ENCODE results near the gene RASEF.

RASEF gene

GRCh38 chr9:83015897-83016296, 47.0 kb downstream of the RASEF start:
- in situ Hi-C loops (cut with HindIII; ENCODE audit: low sequenced_read_pairs), result no loop called here

DNA sequence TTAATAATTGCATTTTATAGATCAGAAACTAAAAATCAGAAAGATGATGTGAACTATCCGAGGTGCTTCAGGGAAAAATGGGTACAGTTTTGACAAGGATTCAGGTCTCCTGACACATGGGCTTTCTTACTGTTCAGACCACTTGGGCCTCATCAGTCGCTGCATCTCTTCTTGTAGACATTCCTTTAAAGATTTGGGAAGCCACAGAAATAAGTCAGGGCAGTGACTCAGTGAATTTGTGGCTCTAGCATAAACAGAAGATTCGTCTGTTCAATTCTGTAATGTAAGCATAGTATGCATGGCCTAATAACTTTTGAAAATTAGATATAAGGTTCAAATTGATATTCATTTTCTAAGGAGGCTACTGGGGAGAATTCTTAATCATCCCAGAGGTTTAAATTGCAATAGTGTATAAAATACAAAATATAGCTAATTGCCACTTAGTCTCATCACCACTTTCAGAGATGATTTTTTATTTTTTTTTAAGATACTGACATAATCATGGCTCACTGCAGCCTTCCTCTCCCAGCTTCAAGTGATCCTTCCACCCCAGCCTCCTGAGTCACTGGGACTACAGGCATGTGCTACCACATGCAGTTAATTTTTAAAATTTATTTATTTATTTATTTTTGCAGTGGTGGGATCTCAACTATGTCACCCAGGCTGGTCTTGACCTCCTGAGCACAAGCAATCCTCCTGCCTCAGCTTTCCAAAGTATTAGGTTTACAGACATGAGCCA, 48.9 kb downstream of the RASEF start:
- in situ Hi-C loops (cut with HindIII; ENCODE audit: low sequenced_read_pairs), result no loop called here

GRCh38 chr9:83012922-83013838, 49.8 kb downstream of the RASEF start:
- in situ Hi-C loops (cut with HindIII; ENCODE audit: low sequenced_read_pairs), result no loop called here

DNA sequence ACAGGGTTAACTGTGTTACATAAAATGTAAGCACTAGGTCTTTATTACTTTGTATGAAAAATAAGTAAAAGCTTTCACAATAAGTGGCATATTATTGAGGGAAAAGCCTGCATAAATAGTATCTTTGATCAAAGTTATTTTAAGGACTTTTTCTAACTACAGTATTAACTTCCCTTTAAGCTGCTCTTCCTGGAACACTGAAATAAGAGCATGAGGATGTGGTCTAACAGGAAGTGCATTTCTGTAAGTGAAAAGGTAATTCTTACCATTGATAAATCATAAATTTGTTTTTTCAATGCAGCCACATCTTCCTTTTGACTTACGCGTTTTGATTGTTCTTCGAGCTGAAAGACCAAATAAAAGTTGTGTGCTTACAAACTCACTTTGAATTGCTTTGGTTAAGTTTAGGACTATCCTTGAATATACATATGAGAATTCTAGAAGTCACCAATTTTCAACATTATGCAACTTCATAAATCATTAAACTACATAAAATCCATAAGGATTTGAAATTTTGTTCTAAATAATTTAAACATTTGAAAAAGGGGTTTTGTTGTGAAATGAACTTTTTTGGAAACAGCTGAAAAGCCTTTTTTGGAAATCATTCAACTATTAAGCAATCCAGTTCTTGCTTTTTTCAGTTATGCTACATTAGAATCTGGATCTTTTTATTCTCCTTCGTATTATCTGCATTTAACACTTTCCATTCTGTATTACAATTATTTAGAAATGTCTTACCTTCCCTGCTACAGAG, 50.6 kb downstream of the RASEF start:
- in situ Hi-C loops (cut with HindIII; ENCODE audit: low sequenced_read_pairs), result no loop called here

GRCh38 chr9:83011611-83012010, 51.3 kb downstream of the RASEF start:
- in situ Hi-C loops (cut with HindIII; ENCODE audit: low sequenced_read_pairs), result no loop called here

- in situ Hi-C loops (cut with HindIII; ENCODE audit: low sequenced_read_pairs), result no loop called here
Measured at GRCh38 chr9:83007521-83008300, 55.2 kb downstream of the RASEF start.

- in situ Hi-C loops (cut with HindIII; ENCODE audit: low sequenced_read_pairs), result no loop called here
Measured at GRCh38 chr9:83006378-83006777, 56.6 kb downstream of the RASEF start.

DNA sequence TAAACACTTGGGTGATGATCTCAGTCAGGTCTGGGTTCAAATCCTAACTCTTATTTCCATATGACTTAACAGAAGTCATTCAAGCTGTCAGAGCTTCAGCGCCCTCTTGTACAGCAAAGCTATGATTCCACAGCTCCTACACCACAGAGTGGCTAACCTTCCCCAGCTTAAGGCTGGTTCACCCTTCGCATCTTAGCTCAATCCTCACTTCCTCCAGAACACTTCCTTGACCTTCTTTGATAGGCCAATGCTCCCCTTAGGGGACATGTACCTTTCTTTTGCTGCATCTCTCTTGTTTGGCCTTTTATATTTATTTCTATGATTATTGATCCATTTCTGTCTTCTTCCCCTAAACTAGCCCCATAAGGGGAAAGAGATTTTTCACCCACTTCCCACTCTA, 57.0 kb downstream of the RASEF start:
- in situ Hi-C loops (cut with HindIII; ENCODE audit: low sequenced_read_pairs), result no loop called here

GRCh38 chr9:83005361-83005760, 57.6 kb downstream of the RASEF start:
- in situ Hi-C loops (cut with HindIII; ENCODE audit: low sequenced_read_pairs), result no loop called here

GRCh38 chr9:83002329-83002728, 60.6 kb downstream of the RASEF start:
- in situ Hi-C loops (cut with HindIII; ENCODE audit: low sequenced_read_pairs), result no loop called here

- in situ Hi-C loops (cut with HindIII; ENCODE audit: low sequenced_read_pairs), result no loop called here
Measured at GRCh38 chr9:83000765-83001164, 62.2 kb downstream of the RASEF start.

DNA sequence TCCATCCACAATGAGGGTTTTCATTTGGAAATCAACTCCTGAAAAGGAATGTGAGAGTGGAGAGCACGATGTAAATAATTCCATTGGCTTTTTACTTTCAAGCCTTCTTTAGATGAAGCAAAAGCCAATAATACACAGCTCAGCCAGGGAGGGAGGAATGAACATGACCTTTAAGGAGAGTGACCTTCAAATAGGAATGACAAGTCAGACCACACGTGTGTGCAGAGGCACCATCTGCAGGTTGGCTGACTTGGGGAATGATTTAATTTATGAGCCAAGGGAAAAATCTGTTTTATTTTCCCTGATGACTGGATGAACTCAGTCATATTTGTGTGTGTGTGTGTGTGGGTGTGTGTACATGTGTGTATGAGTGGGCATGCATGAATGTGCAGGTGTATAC, 64.5 kb downstream of the RASEF start:
- in situ Hi-C loops (cut with HindIII; ENCODE audit: low sequenced_read_pairs), result no loop called here

- in situ Hi-C loops (cut with HindIII; ENCODE audit: low sequenced_read_pairs), result no loop called here
Measured at GRCh38 chr9:82997476-82998140, 65.3 kb downstream of the RASEF start.

DNA sequence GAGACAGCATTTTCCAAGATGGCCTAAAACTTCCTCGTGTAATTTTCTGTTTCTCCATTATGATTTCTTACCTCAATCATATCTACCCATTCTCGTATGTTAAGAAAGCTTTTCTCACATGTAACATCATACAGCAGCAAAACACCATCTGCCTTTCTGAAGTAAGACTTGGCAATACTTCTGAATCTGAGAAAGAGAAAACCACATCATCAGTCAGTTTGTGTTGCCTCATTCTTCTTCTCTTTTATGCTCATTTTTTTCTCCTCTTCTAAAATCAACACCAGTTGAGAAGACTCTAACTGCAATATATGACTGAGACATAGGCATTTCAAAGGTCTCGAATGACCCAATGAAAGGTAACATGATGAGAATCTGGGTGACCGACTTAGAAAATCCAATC, 66.0 kb downstream of the RASEF start:
- in situ Hi-C loops (cut with HindIII; ENCODE audit: low sequenced_read_pairs), result no loop called here

GRCh38 chr9:82993856-82994605, 68.9 kb downstream of the RASEF start:
- in situ Hi-C loops (cut with HindIII; ENCODE audit: low sequenced_read_pairs), result no loop called here

- in situ Hi-C loops (cut with HindIII; ENCODE audit: low sequenced_read_pairs), result no loop called here
Measured at GRCh38 chr9:82991671-82992070, 71.3 kb downstream of the RASEF start.

DNA sequence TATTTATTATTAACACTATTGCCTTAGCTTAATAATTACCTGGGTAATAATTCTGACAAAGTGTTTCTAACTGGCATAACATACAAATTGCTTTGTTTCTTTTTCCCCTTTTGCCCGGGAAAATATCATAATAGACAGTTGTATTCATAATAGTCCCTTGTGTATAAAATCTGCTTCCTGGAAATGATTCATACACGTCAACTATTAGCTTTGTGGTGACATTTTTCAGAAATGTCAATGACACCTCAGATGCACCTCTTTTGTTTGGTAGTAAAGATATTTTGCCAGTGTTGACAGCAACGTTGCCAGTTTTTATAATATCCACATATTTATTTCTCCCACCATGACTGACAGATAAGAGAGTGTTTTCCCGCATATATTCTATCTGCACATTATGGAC, 73.0 kb downstream of the RASEF start:
- in situ Hi-C loops (cut with HindIII; ENCODE audit: low sequenced_read_pairs), result no loop called here

- in situ Hi-C loops (cut with HindIII; ENCODE audit: low sequenced_read_pairs), result no loop called here
Measured at GRCh38 chr9:82988488-82988887, 74.5 kb downstream of the RASEF start.

Data from DLD1 (cell line).